ENCODE data around the gene RAMP2. TPM values are rescaled to one million over a fixed set of nuclear protein-coding genes. Genes with fewer than 3 reads are reported as not detected.

Gene RAMP2
- total RNA-seq, 1 donor from 2014 or later: 23.7 TPM

GRCh38 chr17:42791948-42792347, 30.9 kb downstream of the RAMP2 start:
- DNase-seq (ENCODE audit: extremely low read depth, low read depth, low spot score): no peak

- no peak for DNase-seq (ENCODE audit: extremely low read depth, low read depth, low spot score)
These were observed 31.5 kb downstream of the RAMP2 start for GRCh38 chr17:42792545-42792944.

- DNase-seq (ENCODE audit: extremely low read depth, low read depth, low spot score): no peak
These were observed 34.0 kb downstream of the RAMP2 start for GRCh38 chr17:42795061-42795460.

GRCh38 chr17:42795465-42795864, 34.4 kb downstream of the RAMP2 start:
- DNase-seq (ENCODE audit: extremely low read depth, low read depth, low spot score): no peak

- DNase-seq (ENCODE audit: extremely low read depth, low read depth, low spot score): no peak
These were observed 35.2 kb downstream of the RAMP2 start for GRCh38 chr17:42796066-42796758.

GRCh38 chr17:42797067-42798007, 36.3 kb downstream of the RAMP2 start:
- no peak for DNase-seq (ENCODE audit: extremely low read depth, low read depth, low spot score)

GRCh38 chr17:42798011-42798382, 37.0 kb downstream of the RAMP2 start:
- no peak for DNase-seq (ENCODE audit: extremely low read depth, low read depth, low spot score)

GRCh38 chr17:42798383-42799380, 37.7 kb downstream of the RAMP2 start, which contains the start of the genes CNTD1 and COA3:
CNTD1 (plus strand) TSS chr17:42798861; CDS start chr17:42799068, 207 bp downstream.
COA3 (minus strand) TSS chr17:42798704; CDS start chr17:42798681, 23 bp downstream.
- no peak for DNase-seq (ENCODE audit: extremely low read depth, low read depth, low spot score)

GRCh38 chr17:42803074-42803883, 42.3 kb downstream of the RAMP2 start:
- no peak for DNase-seq (ENCODE audit: extremely low read depth, low read depth, low spot score)

GRCh38 chr17:42804918-42805367, 43.9 kb downstream of the RAMP2 start:
- no peak for DNase-seq (ENCODE audit: extremely low read depth, low read depth, low spot score)

- DNase-seq (ENCODE audit: extremely low read depth, low read depth, low spot score): no peak
These were observed 45.2 kb downstream of the RAMP2 start for GRCh38 chr17:42806249-42806648.

GRCh38 chr17:42809250-42809649, 48.2 kb downstream of the RAMP2 start:
- DNase-seq (ENCODE audit: extremely low read depth, low read depth, low spot score): no peak

Other genes with a start within 250 kb of the RAMP2 start
- 88.8 and 103 TPM in 2 replicates for gene NAGLU, start 225.0 kb upstream of the RAMP2 start, total RNA-seq
- 0.44 and 1.1 TPM in 2 replicates for gene HSD17B1, start 208.3 kb upstream of the RAMP2 start, total RNA-seq
- gene COASY, start 199.1 kb upstream of the RAMP2 start, total RNA-seq: 30.3 and 30.8 TPM in 2 replicates
- 27.1 and 30.0 TPM in 2 replicates for gene MLX, start 194.1 kb upstream of the RAMP2 start, total RNA-seq
- 2.7 and 5.2 TPM in 2 replicates for gene PSMC3IP, start 183.5 kb upstream of the RAMP2 start, total RNA-seq
- gene RETREG3, start 151.9 kb upstream of the RAMP2 start, total RNA-seq: 47.4 and 52.6 TPM in 2 replicates
- gene TUBG1, start 151.5 kb upstream of the RAMP2 start, total RNA-seq: 58.9 and 75.8 TPM in 2 replicates
- 18.7 and 20.8 TPM in 2 replicates for gene TUBG2, start 101.9 kb upstream of the RAMP2 start, total RNA-seq
- gene PLEKHH3, start 84.2 kb upstream of the RAMP2 start, total RNA-seq: 12.2 and 15.6 TPM in 2 replicates
- 0.34 and 1.4 TPM in 2 replicates for gene CCR10, start 79.4 kb upstream of the RAMP2 start, total RNA-seq
- 17.6 and 17.9 TPM in 2 replicates for gene CNTNAP1, start 78.7 kb upstream of the RAMP2 start, total RNA-seq
- 10.4 and 20.0 TPM in 2 replicates for gene EZH1, start 16.2 kb upstream of the RAMP2 start, total RNA-seq
- gene VPS25, start 12.2 kb downstream of the RAMP2 start, total RNA-seq: 67.1 and 82.4 TPM in 2 replicates
- gene WNK4, start 19.4 kb downstream of the RAMP2 start, total RNA-seq: 8.8 and 10.4 TPM in 2 replicates
- 48.7 and 65.7 TPM in 2 replicates for gene COA3, start 37.5 kb downstream of the RAMP2 start, total RNA-seq
- 0.29 TPM in 1 of 2 replicates, not detected in the other for gene CNTD1, start 37.6 kb downstream of the RAMP2 start, total RNA-seq
- 70.7 and 115 TPM in 2 replicates for gene BECN1, start 63.1 kb downstream of the RAMP2 start, total RNA-seq
- gene PSME3, start 72.2 kb downstream of the RAMP2 start, total RNA-seq: 127 and 130 TPM in 2 replicates
- 1.8 and 2.0 TPM in 2 replicates for gene AOC2, start 83.4 kb downstream of the RAMP2 start, total RNA-seq
- 0.05 and 0.82 TPM in 2 replicates for gene AOC3, start 90.0 kb downstream of the RAMP2 start, total RNA-seq
- not detected in 2 replicates for gene G6PC1, start 139.6 kb downstream of the RAMP2 start, total RNA-seq
- gene AARSD1, start 203.2 kb downstream of the RAMP2 start, total RNA-seq: 20.1 and 34.1 TPM in 2 replicates
- 2.4 and 3.2 TPM in 2 replicates for gene PTGES3L, start 218.9 kb downstream of the RAMP2 start, total RNA-seq
- gene RUNDC1, start 219.3 kb downstream of the RAMP2 start, total RNA-seq: 8.3 and 13.5 TPM in 2 replicates
- gene RPL27, start 237.2 kb downstream of the RAMP2 start, total RNA-seq: 1,137 and 1,523 TPM in 2 replicates
- 31.6 and 33.4 TPM in 2 replicates for gene IFI35, start 245.6 kb downstream of the RAMP2 start, total RNA-seq